ENCODE data around the gene ZBTB37.
"Not testable (repeated sequence)": the region's sequence is repeated elsewhere in the genome, so short reads cannot be mapped to it uniquely, and the experiment has no call there.

The ZBTB37 gene

GRCh38 chr1:173868266-173869020 is at the start of gene ZBTB37:
Gene ZBTB37, plus strand, starts transcription at chr1:173868380. Its CDS starts 1,846 bp downstream, at chr1:173870226.
- DNase-seq = peak; percentile 97

- DNase-seq = no peak
These were observed 49.7 kb upstream of the ZBTB37 start for GRCh38 chr1:173818459-173818858.

GRCh38 chr1:173821680-173822079 is 46.5 kb upstream of the ZBTB37 start:
- DNase-seq = no peak

DNA sequence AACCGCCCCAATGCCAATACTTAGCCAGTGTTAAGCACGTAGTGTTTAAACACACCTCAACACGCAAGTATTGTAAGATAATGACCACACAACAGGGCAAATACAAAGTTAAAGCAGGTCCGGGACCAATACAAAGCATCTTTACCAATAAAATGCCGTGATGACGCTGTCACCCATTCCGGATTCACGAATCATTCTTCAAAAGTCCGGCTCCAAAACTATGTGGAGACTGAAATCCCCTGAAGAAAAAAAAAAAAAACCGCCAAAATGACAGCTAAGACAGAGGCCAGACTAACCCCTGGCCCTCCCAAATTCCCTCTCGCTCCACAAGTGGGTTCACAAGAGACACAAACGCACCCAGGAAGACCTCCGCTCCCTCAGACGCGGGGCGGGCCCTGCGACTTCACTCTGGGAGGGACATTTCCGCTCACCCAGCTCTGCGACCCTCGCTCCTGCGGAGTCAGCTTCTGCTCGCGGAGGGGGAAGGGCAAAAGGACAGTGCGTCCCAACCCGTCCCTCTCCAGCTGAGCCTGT is 44.3 kb upstream of the ZBTB37 start:
- DNase-seq = no peak

DNA sequence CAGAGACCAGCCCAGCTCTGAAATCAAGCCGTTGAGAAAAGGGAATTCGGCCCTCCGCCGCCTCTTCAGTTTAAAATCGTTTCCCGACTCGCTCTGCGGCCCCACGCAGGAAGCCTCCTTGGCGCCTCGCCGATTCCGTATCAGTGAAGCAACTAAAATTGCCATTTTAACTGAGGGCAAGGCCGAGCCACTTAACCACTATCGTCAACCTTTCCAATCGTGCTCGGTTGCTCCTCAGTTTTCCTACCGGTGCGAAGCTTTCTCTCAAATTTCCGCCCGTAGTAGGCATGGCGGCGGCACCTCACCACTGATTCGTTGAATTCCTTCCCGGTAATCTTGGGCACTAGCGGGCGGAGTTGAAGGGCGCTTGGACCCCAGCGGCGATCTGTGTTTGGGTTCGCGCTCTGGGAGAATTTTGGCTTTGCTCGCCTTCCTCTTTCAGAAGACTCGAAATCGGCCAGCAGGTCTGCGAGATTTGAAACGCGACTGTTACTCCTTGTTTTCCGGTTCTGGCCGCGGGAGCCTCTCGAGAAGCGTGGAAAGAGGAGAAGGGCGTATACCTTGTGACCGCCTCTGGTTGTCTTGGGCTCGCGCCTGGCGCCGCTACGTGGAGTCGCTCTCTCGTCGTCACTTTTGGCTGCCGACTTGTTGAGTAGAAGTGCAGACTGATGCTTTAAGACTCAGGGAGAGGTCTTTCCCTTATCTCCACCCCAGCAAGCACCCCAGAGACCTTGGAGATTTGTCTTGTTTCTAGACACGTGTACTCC is 43.7 kb upstream of the ZBTB37 start, which contains the start of the genes CENPL and DARS2:
TSS of gene CENPL (minus strand) at position 569 of the 767 bp plus-strand sequence. CDS start 13,584 bp downstream, outside the sequence.
TSS of gene DARS2 (plus strand) at position 359 of the 767 bp plus-strand sequence. CDS start 557 bp downstream, outside the sequence.
- peak; percentile 100 for DNase-seq

GRCh38 chr1:173827611-173828010 is 40.6 kb upstream of the ZBTB37 start:
- no peak for DNase-seq

- no peak for DNase-seq
These were observed 35.4 kb upstream of the ZBTB37 start for GRCh38 chr1:173832748-173833147.

GRCh38 chr1:173852105-173852504 is 16.1 kb upstream of the ZBTB37 start:
- DNase-seq = no peak

DNA sequence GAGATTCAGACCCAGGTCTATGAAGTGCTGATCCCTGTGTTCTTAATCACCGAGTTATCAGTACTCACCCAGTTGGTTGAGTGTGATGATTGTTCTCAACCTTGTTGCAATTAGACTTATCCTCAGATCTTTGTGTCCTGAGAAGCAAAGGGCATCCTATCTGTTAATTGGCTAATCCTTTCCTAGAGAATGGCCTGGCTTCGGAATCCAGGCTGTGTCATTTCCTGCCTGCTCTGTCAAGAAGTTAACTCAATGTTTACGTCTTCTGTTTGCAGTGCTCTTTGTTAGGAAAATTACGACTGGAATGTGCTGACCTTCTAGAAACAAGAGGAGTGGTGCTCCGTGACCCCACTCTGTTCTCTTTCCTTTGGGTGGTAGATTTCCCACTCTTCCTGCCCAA is 15.1 kb upstream of the ZBTB37 start:
- no peak for DNase-seq

- no peak for DNase-seq
These were observed 12.2 kb upstream of the ZBTB37 start for GRCh38 chr1:173856014-173856413.

DNA sequence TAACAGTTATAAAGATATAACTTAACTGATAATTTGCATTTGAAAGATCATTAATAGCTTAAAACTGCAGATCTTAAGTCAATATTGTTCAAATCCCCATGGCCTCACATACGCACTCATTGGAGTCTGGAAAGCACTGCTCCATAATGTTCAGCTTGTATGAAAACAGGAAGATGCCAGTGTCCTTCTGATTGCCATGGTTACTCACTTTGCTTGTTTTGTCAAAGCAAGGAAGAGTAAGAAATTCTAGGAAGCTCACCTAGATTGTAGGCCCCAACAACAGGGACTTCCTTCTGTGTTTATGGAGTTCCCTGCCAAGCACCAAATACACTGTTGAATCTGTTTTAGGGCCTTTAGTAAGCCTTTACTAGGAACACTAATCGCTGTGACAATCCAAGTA is 11.3 kb upstream of the ZBTB37 start:
- DNase-seq = no peak

DNA sequence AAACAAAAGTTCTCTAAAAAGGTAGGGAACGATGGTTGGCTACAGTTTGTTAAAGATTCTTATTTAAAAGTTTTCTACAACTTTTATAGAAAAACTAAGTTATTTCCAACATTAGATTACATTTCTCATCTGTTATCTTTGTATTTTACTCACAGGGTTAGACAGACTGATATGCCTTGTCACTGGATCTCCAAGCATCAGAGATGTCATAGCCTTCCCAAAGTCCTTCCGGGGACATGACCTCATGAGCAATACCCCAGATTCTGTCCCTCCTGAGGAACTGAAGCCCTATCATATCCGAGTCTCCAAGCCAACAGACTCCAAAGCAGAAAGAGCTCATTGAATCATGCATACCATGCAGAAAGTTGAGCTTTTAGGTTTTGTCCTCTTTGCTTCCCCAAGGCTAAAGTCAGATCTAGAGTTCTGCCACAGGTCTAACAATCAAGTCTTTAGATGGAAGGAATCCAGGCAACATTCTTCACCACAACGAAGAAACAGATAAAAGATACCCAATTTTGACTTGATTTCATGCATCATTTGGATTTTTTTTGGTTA is 10.7 kb upstream of the ZBTB37 start:
- no peak for DNase-seq

GRCh38 chr1:173859547-173859946 is 8.6 kb upstream of the ZBTB37 start:
- not testable (repeated sequence) for DNase-seq

- DNase-seq = no peak
These were observed 8.1 kb upstream of the ZBTB37 start for GRCh38 chr1:173860065-173860464.

DNA sequence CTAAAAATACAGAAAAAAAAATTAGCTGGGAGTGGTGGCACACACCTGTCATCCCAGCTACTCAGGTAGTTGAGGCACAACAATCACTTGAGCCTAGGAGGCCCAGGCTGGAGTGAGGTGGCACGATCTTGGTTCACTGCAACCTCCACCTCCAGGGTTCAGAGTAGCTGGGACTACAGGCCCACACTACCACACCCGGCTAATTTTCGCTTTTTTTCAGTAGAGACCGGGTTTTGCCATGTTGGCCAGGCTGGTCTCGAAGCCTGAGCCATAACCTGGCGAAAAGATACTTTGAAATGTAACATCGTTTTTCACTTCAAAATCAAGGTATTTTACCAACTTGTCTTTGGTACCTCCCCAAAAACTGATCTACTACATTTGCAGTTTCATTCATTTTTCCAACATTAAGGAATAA is 6.4 kb upstream of the ZBTB37 start:
- no peak for DNase-seq

DNA sequence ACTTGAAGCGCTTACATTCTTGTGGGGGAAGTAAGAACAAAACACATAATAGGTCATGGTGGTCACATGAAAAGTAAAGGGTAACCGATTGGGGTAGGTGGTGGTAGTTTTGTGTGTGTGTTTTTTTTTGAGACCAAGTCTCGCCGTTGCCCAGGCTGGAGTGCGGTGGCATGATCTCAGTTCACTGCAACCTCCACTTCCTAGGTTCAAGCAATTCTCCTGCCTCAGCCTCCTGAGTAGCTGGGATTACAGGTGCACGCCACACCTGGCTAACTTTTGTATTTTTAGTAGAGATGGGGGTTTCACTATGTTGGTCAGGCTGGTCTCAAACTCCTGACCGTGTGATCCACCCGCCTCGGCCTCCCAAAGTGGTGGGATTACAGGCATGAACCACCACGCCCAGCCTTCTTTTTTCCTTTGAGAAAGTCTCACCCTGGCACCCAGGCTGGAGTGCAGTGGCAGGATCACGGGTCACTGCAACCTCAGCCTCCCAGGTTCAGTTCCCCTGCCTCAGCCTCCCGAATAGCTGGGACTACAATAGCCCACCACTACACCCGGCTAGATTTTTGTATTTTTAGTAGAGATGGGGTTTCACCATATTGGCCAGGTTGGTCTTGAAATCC is 5.9 kb upstream of the ZBTB37 start:
- not testable (repeated sequence) for DNase-seq

- DNase-seq = no peak
These were observed 5.4 kb upstream of the ZBTB37 start for GRCh38 chr1:173862769-173863223.

DNA sequence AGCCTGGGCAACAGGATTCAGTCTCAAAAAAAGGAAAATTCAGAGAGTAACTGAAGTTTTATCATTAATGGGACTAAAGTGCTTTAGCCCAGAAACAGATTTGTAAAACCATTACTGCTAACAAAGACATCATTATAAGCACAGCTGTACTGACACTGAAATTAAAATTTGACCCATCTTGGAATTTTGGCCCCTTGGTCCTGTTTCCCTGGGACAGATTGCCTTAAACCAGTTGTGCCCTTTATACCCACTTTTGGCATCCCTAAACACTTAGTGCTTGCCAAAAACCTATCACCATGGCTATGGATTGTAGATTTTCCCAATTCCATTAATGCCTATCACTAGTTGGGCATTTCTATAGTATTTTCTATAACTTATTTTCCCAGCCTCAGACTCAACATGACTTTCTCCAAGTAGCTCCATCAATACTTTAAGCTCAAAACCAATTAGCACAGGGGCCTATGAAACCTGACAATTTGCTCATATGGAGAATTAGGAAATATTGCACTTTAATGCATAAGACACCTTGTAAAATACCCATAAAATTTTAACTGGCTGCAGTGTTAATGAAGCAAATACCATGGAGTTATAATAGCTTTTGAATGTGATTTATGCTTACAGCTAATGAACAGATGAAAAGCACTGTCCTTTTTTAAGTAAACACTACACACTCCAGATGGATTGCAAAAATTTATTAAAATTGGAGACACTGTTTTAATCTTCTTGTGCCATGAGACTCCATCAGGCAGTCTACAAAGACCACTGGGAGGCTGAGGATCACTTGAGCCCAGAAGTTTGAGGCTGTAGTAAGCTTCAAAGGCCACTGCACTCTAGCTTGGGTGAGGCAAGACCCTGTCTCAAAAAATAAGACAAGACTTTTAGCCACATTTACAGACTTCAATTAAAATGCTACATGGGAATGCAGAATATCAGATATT is 4.7 kb upstream of the ZBTB37 start:
- no peak for DNase-seq

DNA sequence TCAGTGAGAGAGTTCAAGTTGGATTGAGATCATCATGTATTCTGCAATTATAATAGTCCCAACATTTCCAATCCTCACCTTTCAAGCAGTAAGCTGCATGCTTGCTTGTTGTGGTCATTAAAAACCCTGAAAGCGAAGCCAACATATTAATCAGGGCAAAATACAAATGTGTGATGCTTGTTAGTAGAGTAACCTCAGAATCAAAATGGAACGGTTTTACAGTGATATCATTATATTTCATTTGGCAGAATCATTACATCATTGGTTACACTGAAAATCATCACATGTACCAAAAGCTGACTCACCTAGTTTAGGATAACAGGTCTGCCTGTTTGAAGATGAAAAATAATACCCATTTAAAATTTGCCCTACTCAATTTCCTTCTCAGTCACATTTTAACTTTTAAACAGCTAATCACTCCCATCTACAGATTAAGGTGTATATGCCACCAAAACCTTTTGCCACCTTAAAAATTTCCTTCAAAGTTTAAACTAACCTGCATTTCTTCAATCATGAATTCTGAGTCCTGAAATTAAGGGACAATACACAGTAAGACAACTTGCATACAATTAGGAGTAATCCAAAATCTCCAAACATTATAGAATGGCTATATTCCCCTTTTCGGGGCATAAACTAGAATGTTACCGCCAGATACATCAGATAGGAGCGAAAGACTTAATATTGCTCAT is 3.9 kb upstream of the ZBTB37 start:
- DNase-seq = no peak

DNA sequence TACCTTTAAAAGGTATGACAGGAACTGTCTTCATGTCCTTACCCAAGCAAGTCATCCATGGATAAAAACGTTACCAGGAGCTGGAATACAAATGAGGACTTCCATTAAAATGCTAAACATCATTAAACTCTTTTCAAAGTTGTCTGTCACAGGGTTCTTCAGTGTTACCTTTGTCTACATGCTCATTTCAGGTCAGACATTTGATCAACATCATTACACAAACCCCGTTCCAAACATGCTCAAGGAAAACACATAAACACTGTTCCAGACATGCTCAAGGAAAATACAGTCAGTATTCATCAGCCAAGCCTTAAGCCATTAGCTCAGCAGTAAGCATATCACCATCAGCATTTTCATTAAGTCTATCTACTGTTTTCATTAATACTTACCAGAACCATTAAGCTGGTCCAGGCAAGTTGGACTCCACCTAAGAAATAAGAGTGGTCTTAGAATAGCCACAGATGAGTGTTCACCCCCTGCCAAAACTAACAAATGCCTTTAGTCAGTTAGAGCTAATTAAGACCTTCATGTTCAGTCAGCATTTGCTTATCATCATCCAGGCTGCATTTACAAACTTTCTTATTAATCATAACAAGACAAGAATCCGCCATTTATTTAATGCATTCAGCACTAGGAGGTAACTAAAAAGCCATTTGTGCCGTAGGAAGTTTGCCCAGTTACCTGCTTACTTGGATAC is 2.6 kb upstream of the ZBTB37 start:
- no peak for DNase-seq
